ENCODE data around the gene DBNL. TPM values are rescaled to one million over a fixed set of nuclear protein-coding genes. Genes with fewer than 3 reads are reported as not detected.

DBNL gene
- total RNA-seq, 6 experiments from 2014 or later, result 30.7 to 48.1 (median 36.9) TPM

- ATAC-seq, result no peak
- no peak overlapping the region for H3K4me3 ChIP-seq
- no peak for DNase-seq
- H3K27me3 ChIP-seq, result no peaks in the 10 kb centered on the region
- 94% methylated on average over 8 of the region's 27 CpGs for WGBS (ENCODE audit: insufficient coverage, low coverage, low lambda C conversion rate, missing lambda C conversion rate)
- no peak for TF ChIP-seq POLR2A (IDR thresholded peaks at IDR 0.05)
- TF ChIP-seq CTCF (IDR thresholded peaks at IDR 0.05), result no peak
- no peak overlapping the region for H3K27ac ChIP-seq
- no peaks in the 10 kb centered on the region for H3K4me1 ChIP-seq
- H3K9me3 ChIP-seq, result no peaks in the 10 kb centered on the region
- intact Hi-C loops (cut with DNase I), result no loop called here
- H3K36me3 ChIP-seq, result no peaks in the 10 kb centered on the region
Observed at GRCh38 chr7:44110719-44111635, 66.5 kb downstream of the DBNL start.

Small RNA genes lying within 50 kb of the gene (microRNA-seq; reads per million reads assigned to microRNA genes)
- gene MIR6837, result 0.29 to 1.9 reads per million in 2 donors
- 3.2 to 4.5 reads per million in 2 donors for gene MIR6838

Other genes starting within 250 kb of the DBNL start
- 10 to 100 TPM; 45.2 to 83.4 (median 66.7) TPM for gene MRPS24, start 175.2 kb upstream of the DBNL start, total RNA-seq
- gene URGCP, start 138.1 kb upstream of the DBNL start, total RNA-seq, result 10 to 100 TPM; 13.7 to 32.2 (median 25.2) TPM
- 10 to 100 TPM; 13.6 to 25.1 (median 17.8) TPM for gene UBE2D4, start 118.3 kb upstream of the DBNL start, total RNA-seq
- not detected for gene SPDYE1, start 46.8 kb upstream of the DBNL start, total RNA-seq
- gene PGAM2, start 20.9 kb downstream of the DBNL start, total RNA-seq, result under 1 TPM in 3 of 6 experiments, not detected in 3; 0.31 to 0.56 (median 0.46) TPM
- gene POLM, start 37.8 kb downstream of the DBNL start, total RNA-seq, result 10 to 100 TPM in 5 of 6 experiments, 1 to 10 TPM in 1; 8.7 to 22.9 (median 14.6) TPM
- gene AEBP1, start 59.6 kb downstream of the DBNL start, total RNA-seq, result 10 to 100 TPM in 4 of 6 experiments, 1 to 10 TPM in 2; 7.8 to 37.8 (median 14.3) TPM
- gene POLD2, start 78.8 kb downstream of the DBNL start, total RNA-seq, result 10 to 100 TPM; 36.4 to 73.4 (median 57.3) TPM
- gene MYL7, start 96.6 kb downstream of the DBNL start, total RNA-seq, result 1 to 10 TPM in 1 of 6 experiments, not detected in 5; 2.0 TPM
- 1 to 10 TPM in 4 of 6 experiments, under 1 TPM in 2; 0.50 to 5.9 (median 2.0) TPM for gene GCK, start 144.7 kb downstream of the DBNL start, total RNA-seq
- gene YKT6, start 156.3 kb downstream of the DBNL start, total RNA-seq, result 10 to 100 TPM; 15.0 to 23.8 (median 19.2) TPM

Data from right lobe of liver (tissue), 6 donors.